Loucy (cell line): Measurements from ENCODE around the gene COPS7A.
"Not testable (repeated sequence)": the region's sequence is repeated elsewhere in the genome, so short reads cannot be mapped to it uniquely, and the experiment has no call there.

Experiments
- H2AFZ ChIP-seq: fragments of 200-600 bp; sonication (generic); 2 replicates; pipeline ENCODE4 v1.6.0; 2016; ENCODE audit warnings: antibody characterized with exemption, mild to moderate bottlenecking, low read length, moderate library complexity
- H3F3A ChIP-seq: fragments of 200-600 bp; 2 replicates; pipeline ENCODE4 v1.6.0; 2016; ENCODE audit warnings: antibody characterized with exemption, low read depth, mild to moderate bottlenecking
- H3K27me3 ChIP-seq: fragments of 200-600 bp; sonication (generic); 2 replicates; pipeline ENCODE4 v1.6.1; 2014; ENCODE audit warnings: low read length, mild to moderate bottlenecking; ENCODE audit not compliant: insufficient read depth, poor library complexity, severe bottlenecking
- H3K36me3 ChIP-seq: fragments of 200-600 bp; sonication (generic); 2 replicates; pipeline ENCODE4 v1.6.1; 2016; ENCODE audit warnings: low read length; ENCODE audit not compliant: insufficient read depth
- H3K4me1 ChIP-seq: fragments of 200-600 bp; sonication (generic); 2 replicates; pipeline ENCODE4 v1.5.1; 2014; ENCODE audit warnings: low read length, mild to moderate bottlenecking; ENCODE audit not compliant: insufficient read depth, poor library complexity, severe bottlenecking
- H3K4me2 ChIP-seq: fragments of 200-600 bp; sonication (generic); 2 replicates; pipeline ENCODE4 v1.6.0; 2014; ENCODE audit warnings: antibody characterized with exemption, low read length, low read depth, mild to moderate bottlenecking; ENCODE audit not compliant: poor library complexity, severe bottlenecking
- H3K4me3 ChIP-seq: fragments of 200-600 bp; sonication (generic); 2 replicates; pipeline ENCODE4 v1.5.1; 2014; ENCODE audit warnings: low read length, mild to moderate bottlenecking, mixed read lengths; ENCODE audit not compliant: poor library complexity, severe bottlenecking
- H3K79me2 ChIP-seq: fragments of 200-600 bp; sonication (generic); 2 replicates; pipeline ENCODE4 v1.6.1; 2014; ENCODE audit warnings: low read length; ENCODE audit not compliant: insufficient read depth
- H3K9ac ChIP-seq: fragments of 200-600 bp; sonication (generic); 2 replicates; pipeline ENCODE4 v1.6.0; 2014; ENCODE audit warnings: mild to moderate bottlenecking, low read depth, low read length, moderate library complexity; ENCODE audit not compliant: poor library complexity, severe bottlenecking
- H3K9me2 ChIP-seq: fragments of 200-600 bp; sonication (generic); replicated peaks from 2 replicates; pipeline ENCODE4 v1.6.1; 2016; ENCODE audit warnings: low read depth, low read length, mixed read lengths
- H3K9me3 ChIP-seq: fragments of 200-600 bp; sonication (generic); 2 replicates; pipeline ENCODE4 v1.6.1; 2014; ENCODE audit warnings: mild to moderate bottlenecking, antibody characterized with exemption, low read length, low read depth; ENCODE audit not compliant: insufficient read depth
- H4K20me1 ChIP-seq: fragments of 200-600 bp; sonication (generic); 2 replicates; pipeline ENCODE4 v1.6.0; 2014; ENCODE audit warnings: antibody characterized with exemption, low read length, mild to moderate bottlenecking; ENCODE audit not compliant: insufficient read depth, poor library complexity, severe bottlenecking
- CTCF ChIP-seq: fragments of 200-600 bp; sonication (generic); conservative IDR thresholded peaks from 2 replicates; pipeline ENCODE4 v1.5.1; 2014; ENCODE audit warnings: mild to moderate bottlenecking, antibody characterized with exemption, low read length
- EZH2phosphoT487 ChIP-seq: fragments of 200-600 bp; IDR thresholded peaks from 2 replicates; pipeline ENCODE4 v1.6.1; 2018; ENCODE audit warnings: antibody characterized with exemption, mild to moderate bottlenecking, moderate library complexity, borderline replicate concordance

COPS7A gene

GRCh38 chr12:6703631-6704030, 20.2 kb upstream of the COPS7A start:
- TF ChIP-seq CTCF, result peak; percentile 24
- TF ChIP-seq EZH2phosphoT487, result no peak
- Histone ChIP-seq H2AFZ (peak overlapping the region; percentile 78), H3K9me3 (no peaks in the 10 kb centered on the region)

GRCh38 chr12:6708351-6708750, 15.5 kb upstream of the COPS7A start:
- peaks cover 10% of the 10 kb centered on the region for H3K4me1 ChIP-seq
- not testable (repeated sequence) for H3K36me3 ChIP-seq, H3K9me2 ChIP-seq, H3F3A ChIP-seq, H3K4me2 ChIP-seq, H3K9ac ChIP-seq, H3K4me3 ChIP-seq, H3K27me3 ChIP-seq, H3K9me3 ChIP-seq, H3K79me2 ChIP-seq, H4K20me1 ChIP-seq
- H2AFZ ChIP-seq, result 0 out of 2 replicates have a peak overlapping the region, but pooled peaks have one; percentile 49

More at GRCh38 chr12:6703631-6704030, 20.2 kb upstream of the COPS7A start:
- no peaks in the 10 kb centered on the region for H3K79me2 ChIP-seq
- H3K4me2 ChIP-seq, result peak overlapping the region; percentile 32
- no peaks in the 10 kb centered on the region for H4K20me1 ChIP-seq
- no peaks in the 10 kb centered on the region for H3K27me3 ChIP-seq
- peak overlapping the region; percentile 0 for H3K4me3 ChIP-seq
- H3K4me1 ChIP-seq, result peaks cover 3% of the 10 kb centered on the region
- H3K9me2 ChIP-seq, result no peaks in the 10 kb centered on the region
- H3K9ac ChIP-seq, result no peak overlapping the region
- H3F3A ChIP-seq, result no peaks in the 10 kb centered on the region
- no peaks in the 10 kb centered on the region for H3K36me3 ChIP-seq

GRCh38 chr12:6708960-6709394, 14.9 kb upstream of the COPS7A start:
- no peak overlapping the region for H3K9ac ChIP-seq
- H3K4me3 ChIP-seq, result no peak overlapping the region
- TF ChIP-seq EZH2phosphoT487, result no peak
- H3F3A ChIP-seq, result no peaks in the 10 kb centered on the region
- peaks cover 10% of the 10 kb centered on the region for H3K4me1 ChIP-seq
- H2AFZ ChIP-seq, result peak overlapping the region; percentile 32; the same call in 1 of the 2 replicates
- peak overlapping the region; percentile 13 for H3K4me2 ChIP-seq
- no peaks in the 10 kb centered on the region for H3K27me3 ChIP-seq
- no peaks in the 10 kb centered on the region for H3K9me3 ChIP-seq
- no peaks in the 10 kb centered on the region for H3K36me3 ChIP-seq
- no peaks in the 10 kb centered on the region for H3K9me2 ChIP-seq
- H3K79me2 ChIP-seq, result no peaks in the 10 kb centered on the region
- H4K20me1 ChIP-seq, result no peaks in the 10 kb centered on the region

GRCh38 chr12:6716031-6716873, 7.6 kb upstream of the COPS7A start:
- not testable (repeated sequence) for H3K27me3 ChIP-seq, H3K9me3 ChIP-seq, H3K4me1 ChIP-seq, H3K4me3 ChIP-seq, H2AFZ ChIP-seq, H3F3A ChIP-seq, H3K79me2 ChIP-seq, H3K4me2 ChIP-seq, H3K9me2 ChIP-seq, H4K20me1 ChIP-seq, H3K9ac ChIP-seq, H3K36me3 ChIP-seq
